ENCODE data around the gene OR51E2. TPM values are rescaled to one million over a fixed set of nuclear protein-coding genes. Genes with fewer than 3 reads are reported as not detected.

Gene OR51E2
- total and polyA plus RNA-seq, 2 experiments from 2014 or later = not detected

DNA sequence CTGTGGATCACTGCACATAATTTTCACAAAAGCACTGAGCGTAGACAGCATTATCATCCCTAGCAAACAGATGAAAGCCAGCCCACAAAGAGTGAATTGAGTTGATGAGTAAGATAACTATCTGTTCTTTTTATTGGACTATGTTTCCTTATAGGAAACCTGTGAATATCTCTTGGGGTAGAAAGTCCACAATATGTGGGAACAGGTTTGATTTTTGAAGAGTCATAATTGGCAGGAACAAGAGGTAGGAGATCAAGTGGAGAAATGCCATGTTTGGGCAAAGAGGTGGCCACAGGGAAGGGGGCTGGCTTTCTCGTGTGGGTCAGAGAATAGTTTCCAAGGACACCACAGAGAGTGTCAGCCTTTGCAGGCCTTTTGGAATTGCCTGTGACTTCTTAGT is 23.9 kb downstream of the OR51E2 start (continued):
- TF ChIP-seq, protein P1, sequence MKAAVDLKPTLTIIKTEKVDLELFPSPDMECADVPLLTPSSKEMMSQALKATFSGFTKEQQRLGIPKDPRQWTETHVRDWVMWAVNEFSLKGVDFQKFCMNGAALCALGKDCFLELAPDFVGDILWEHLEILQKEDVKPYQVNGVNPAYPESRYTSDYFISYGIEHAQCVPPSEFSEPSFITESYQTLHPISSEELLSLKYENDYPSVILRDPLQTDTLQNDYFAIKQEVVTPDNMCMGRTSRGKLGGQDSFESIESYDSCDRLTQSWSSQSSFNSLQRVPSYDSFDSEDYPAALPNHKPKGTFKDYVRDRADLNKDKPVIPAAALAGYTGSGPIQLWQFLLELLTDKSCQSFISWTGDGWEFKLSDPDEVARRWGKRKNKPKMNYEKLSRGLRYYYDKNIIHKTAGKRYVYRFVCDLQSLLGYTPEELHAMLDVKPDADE (IDR thresholded peaks at IDR 0.05) = no peak
- TF ChIP-seq STAT1 (IDR thresholded peaks at IDR 0.05; ENCODE audit: unreplicated experiment) (no peak), NANOG (IDR thresholded peaks at IDR 0.05; ENCODE audit: borderline replicate concordance) (no peak), POLR2AphosphoS5 (IDR thresholded peaks at IDR 0.05; ENCODE audit: low read depth) (no peak), ZNF114 (CRISPR knock-in tag; IDR thresholded peaks at IDR 0.05) (no peak), JUNB (IDR thresholded peaks at IDR 0.05; ENCODE audit: unreplicated experiment) (no peak), EZH2phosphoT487 (IDR thresholded peaks at IDR 0.05; ENCODE audit: unreplicated experiment) (no peak), EZH2 (IDR thresholded peaks at IDR 0.05; ENCODE audit: low read depth, unreplicated experiment) (no peak)
- TF ChIP-seq, protein P2, sequence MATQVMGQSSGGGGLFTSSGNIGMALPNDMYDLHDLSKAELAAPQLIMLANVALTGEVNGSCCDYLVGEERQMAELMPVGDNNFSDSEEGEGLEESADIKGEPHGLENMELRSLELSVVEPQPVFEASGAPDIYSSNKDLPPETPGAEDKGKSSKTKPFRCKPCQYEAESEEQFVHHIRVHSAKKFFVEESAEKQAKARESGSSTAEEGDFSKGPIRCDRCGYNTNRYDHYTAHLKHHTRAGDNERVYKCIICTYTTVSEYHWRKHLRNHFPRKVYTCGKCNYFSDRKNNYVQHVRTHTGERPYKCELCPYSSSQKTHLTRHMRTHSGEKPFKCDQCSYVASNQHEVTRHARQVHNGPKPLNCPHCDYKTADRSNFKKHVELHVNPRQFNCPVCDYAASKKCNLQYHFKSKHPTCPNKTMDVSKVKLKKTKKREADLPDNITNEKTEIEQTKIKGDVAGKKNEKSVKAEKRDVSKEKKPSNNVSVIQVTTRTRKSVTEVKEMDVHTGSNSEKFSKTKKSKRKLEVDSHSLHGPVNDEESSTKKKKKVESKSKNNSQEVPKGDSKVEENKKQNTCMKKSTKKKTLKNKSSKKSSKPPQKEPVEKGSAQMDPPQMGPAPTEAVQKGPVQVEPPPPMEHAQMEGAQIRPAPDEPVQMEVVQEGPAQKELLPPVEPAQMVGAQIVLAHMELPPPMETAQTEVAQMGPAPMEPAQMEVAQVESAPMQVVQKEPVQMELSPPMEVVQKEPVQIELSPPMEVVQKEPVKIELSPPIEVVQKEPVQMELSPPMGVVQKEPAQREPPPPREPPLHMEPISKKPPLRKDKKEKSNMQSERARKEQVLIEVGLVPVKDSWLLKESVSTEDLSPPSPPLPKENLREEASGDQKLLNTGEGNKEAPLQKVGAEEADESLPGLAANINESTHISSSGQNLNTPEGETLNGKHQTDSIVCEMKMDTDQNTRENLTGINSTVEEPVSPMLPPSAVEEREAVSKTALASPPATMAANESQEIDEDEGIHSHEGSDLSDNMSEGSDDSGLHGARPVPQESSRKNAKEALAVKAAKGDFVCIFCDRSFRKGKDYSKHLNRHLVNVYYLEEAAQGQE (IDR thresholded peaks at IDR 0.05; ENCODE audit: unreplicated experiment) = no peak
- TF ChIP-seq, protein P3, sequence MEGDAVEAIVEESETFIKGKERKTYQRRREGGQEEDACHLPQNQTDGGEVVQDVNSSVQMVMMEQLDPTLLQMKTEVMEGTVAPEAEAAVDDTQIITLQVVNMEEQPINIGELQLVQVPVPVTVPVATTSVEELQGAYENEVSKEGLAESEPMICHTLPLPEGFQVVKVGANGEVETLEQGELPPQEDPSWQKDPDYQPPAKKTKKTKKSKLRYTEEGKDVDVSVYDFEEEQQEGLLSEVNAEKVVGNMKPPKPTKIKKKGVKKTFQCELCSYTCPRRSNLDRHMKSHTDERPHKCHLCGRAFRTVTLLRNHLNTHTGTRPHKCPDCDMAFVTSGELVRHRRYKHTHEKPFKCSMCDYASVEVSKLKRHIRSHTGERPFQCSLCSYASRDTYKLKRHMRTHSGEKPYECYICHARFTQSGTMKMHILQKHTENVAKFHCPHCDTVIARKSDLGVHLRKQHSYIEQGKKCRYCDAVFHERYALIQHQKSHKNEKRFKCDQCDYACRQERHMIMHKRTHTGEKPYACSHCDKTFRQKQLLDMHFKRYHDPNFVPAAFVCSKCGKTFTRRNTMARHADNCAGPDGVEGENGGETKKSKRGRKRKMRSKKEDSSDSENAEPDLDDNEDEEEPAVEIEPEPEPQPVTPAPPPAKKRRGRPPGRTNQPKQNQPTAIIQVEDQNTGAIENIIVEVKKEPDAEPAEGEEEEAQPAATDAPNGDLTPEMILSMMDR (conservative IDR thresholded peaks at IDR 0.05; ENCODE audit: low read depth in 2 of 2) = no peak

DNA sequence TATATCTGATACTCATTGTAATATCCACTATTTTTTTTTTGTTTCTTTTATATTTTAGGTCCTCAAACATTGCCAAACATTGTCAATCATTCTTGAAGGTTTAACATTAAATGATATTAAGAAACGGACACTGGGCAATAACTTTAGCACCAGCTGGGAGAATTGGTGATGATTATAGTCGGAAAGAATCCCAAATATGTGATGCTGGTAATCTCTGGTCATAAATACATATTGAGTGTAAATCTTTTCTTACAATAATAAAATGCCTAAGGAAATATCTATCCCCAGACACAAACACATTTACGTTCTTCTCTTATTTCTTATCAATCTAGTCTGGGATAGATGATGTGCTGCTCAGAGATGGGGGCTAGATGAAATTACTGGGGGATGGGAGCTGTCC is 25.2 kb downstream of the OR51E2 start:
- no peak overlapping the region for H3K4me3 Mint-ChIP-seq
- Histone ChIP-seq H2AFZ (no peak overlapping the region), H3K27me3 (ENCODE audit: insufficient read depth) (no peaks in the 10 kb centered on the region), H3K4me2 (no peak overlapping the region), H4K20me1 (replicated peaks; ENCODE audit: insufficient read depth) (no peaks in the 10 kb centered on the region), H3F3A (replicated peaks; ENCODE audit: low read depth) (no peaks in the 10 kb centered on the region), H3K36me3 (ENCODE audit: insufficient read depth) (no peaks in the 10 kb centered on the region), H3K4me1 (ENCODE audit: insufficient read depth) (no peaks in the 10 kb centered on the region), H3K4me3 (no peak overlapping the region), H3K27ac (ENCODE audit: low read depth) (no peak overlapping the region), H3K79me2 (replicated peaks; ENCODE audit: insufficient read depth) (no peaks in the 10 kb centered on the region), H3K9me2 (ENCODE audit: insufficient read depth) (no peaks in the 10 kb centered on the region)
- H3K4me1 Mint-ChIP-seq = no peaks in the 10 kb centered on the region
- no peak for ATAC-seq
- no peaks in the 10 kb centered on the region for H3K36me3 Mint-ChIP-seq (ENCODE audit: low read depth)
- no peaks in the 10 kb centered on the region for H3K9me3 Mint-ChIP-seq
- peaks cover 3% of the 10 kb centered on the region for H3K27me3 Mint-ChIP-seq (ENCODE audit: insufficient read depth, low read depth, poor library complexity)
- DNase-seq (ENCODE audit: low spot score) = no peak
- H3K27ac Mint-ChIP-seq = no peak overlapping the region
- no peak for TF ChIP-seq EZH2phosphoT487 (IDR thresholded peaks at IDR 0.05; ENCODE audit: unreplicated experiment)
- TF ChIP-seq, protein P3 (conservative IDR thresholded peaks at IDR 0.05; ENCODE audit: low read depth in 2 of 2) = no peak
- TF ChIP-seq NANOG (IDR thresholded peaks at IDR 0.05; ENCODE audit: borderline replicate concordance) = no peak
- no peak for TF ChIP-seq POLR2AphosphoS5 (IDR thresholded peaks at IDR 0.05; ENCODE audit: low read depth)
- TF ChIP-seq STAT1 (IDR thresholded peaks at IDR 0.05; ENCODE audit: unreplicated experiment) = no peak
- TF ChIP-seq, protein P2 (IDR thresholded peaks at IDR 0.05; ENCODE audit: unreplicated experiment) = no peak
- no peak for TF ChIP-seq ZNF331 (CRISPR knock-in tag; IDR thresholded peaks at IDR 0.05; ENCODE audit: low read depth)

All from GM23338 (cell line).